NCI-H1092 treated with DMSO at 0.1 percent for 48 hours (cell line): Measurements from ENCODE around the gene ITIH4.
A peak's percentile ranks its signal among the peaks of the same experiment; 100 is the strongest.

Source experiments
- DNase-seq: peaks from one replicate; lab custom pipeline; 2025; lab: John Stamatoyannopoulos, UW

ITIH4 gene

DNA sequence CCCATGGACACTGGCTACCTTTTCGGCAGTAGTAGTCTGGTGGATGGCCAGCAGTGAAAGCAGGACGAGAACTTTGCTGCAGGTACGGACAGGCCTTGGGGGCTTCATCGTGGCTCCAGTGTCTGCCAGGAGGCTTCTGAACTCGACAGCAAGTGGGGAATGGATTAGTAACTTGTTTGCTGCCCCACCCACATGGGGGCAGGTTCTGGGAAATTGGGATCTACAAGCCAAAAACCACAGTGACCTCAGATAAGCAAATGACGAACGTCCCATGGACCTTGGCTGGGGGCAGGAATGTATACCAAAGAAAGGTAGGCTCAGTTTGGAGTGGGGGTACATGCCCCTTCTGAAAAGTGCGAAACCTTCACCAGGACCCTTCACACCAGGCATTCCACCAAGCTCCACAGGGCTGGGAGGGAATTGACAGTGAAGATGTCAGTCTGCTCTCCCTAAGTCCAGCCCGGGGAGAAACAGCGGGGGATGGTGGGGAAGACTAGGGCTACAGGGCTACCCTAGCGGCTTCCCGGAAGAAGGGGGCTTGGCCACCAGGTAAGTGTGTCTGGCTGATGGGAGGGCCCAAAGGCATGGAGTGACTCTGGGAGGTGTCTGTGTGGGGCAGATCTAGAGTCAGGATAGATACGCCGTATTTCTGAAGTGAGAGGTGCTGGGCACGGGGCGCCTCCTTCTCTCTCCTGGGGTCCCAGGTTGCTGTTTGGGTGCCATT is at the start of gene ITIH4:
TSS of gene ITIH4 (minus strand) at position 138 of the 724 bp plus-strand sequence. CDS start at position 108, 30 bp downstream.
- DNase-seq = no peak

DNA sequence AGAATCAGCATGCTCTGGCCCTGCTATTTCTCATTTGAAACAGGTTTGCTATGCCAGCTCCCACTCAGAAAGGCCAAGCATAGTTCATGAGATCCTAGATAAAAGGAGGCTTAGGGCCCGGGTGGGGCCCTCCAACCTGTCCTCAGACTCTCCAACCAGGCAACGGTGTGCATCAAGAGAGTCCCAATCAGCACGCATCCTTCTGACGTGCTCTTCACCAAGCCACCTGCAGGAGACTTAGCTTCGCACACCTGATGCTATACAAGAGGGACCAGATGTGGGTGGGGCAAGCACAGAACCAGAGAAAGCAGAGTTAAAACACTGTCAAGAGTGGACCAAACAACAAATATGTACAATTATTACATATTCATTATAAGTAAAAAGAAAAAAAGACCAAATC is 49.6 kb upstream of the ITIH4 start:
- DNase-seq = no peak

DNA sequence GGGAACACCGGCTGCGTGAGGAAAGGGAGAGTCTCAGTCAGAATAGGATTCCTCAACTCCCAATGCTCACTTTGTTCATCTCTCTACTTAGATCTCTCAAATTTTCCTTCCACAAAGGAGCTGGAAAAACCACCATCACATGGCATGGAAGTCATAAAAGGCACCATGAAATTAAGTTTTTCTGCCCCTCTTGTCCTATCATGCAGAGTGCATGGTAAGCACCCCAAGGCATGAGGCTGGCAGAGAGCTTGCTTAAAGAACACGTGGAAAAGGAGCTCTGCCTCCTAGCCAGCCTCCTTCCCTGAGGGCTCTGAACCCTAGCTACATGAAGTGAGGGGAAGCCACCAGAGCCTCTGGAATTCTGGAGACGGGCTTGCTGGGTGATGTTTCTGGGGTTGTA is 49.1 kb upstream of the ITIH4 start:
- DNase-seq = no peak

DNA sequence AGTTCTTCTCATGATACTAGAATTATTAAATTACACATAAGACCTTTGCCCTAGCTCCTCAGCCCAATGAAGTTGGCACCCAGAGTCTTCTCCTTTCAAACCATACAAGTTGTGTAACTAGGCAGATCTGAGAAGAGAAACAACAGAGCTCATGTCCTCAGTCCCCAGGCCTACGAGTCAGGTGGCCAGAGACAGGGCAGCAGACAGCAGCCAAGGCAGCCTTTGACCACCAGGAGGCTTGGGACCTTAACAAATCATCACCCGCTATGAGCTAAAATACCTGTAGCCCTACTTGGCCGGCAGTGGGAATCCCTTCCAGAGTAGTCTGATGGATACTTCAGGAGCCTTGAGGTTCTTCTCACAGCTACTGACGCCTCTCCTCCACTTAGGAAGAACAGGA is 48.6 kb upstream of the ITIH4 start:
- DNase-seq = no peak

DNA sequence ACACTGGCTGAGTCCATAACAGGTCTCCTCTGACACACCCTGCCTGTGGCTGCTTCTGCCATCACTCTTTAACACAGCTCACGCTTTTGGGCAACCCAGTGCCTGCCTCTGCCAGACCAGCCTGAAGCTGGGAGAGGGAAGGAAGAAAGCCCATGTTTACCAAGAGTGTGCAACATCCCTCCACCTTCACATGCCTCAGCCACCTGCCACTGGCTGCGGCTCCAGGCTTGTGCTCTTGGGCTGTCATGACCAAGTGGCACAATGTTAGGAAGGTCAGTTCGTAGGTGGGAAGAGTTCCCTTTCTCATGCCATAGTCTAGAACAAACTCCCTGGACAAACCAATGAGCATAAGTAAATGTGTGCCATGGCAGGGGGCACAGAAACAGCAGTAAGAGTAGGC is 46.6 kb upstream of the ITIH4 start:
- DNase-seq = no peak

DNA sequence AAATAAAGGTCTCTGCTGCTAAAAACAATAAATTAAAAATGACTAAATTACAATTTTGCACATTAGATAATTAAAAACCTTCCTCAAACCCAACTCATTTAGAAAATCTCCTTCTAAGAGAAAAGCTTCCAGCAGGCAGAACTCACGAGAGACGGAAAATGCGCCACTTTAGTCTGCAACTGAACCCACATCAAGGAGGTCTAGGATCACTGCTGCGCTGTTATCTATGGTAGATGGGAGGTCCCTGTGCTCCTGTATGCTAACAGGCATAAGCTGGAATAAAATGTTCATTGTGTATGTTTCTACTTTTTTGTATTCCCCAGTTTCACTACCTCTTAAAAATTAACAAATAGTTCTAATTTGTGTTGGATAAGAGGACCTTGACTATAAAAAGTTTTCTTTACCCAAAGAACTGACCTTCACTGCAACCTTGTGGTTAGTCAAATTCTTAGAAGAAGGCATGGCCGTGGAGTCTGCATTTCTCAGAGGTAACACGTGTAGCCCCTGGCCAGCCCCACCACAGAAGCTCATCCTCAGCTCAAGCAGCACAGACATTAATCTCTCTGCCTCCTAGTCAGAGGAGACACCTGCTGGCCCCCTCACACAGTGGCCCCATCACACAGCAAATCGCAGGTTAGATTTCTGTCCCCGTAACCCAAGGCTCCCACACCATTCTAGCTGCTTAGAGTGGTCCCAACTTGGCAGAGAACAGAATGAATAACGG is 44.6 kb upstream of the ITIH4 start:
- DNase-seq = no peak

DNA sequence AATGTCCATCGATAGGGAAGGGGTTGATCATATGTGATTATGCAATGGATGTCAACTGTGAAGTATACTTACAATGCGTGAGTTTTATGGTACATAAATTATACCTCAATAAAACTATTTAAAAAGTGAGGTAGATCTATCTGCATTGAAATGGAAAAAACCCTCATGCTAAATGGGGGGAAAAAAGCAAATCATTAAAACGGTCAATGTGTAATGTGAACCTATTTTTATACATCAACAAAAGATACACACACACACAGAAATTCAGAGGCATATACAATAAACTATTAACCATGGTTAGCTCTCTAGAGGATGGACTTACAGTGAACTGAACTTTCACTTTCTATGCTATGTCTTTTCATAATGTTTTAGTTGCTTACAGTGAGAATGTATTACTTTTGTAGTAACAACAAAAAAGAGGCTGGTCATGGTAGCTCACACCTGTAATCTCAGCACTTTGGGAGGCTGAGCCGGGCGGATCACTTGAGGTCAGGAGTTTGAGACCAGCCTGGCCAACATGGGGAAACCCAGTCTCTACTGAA is 43.8 kb upstream of the ITIH4 start:
- DNase-seq = no peak

DNA sequence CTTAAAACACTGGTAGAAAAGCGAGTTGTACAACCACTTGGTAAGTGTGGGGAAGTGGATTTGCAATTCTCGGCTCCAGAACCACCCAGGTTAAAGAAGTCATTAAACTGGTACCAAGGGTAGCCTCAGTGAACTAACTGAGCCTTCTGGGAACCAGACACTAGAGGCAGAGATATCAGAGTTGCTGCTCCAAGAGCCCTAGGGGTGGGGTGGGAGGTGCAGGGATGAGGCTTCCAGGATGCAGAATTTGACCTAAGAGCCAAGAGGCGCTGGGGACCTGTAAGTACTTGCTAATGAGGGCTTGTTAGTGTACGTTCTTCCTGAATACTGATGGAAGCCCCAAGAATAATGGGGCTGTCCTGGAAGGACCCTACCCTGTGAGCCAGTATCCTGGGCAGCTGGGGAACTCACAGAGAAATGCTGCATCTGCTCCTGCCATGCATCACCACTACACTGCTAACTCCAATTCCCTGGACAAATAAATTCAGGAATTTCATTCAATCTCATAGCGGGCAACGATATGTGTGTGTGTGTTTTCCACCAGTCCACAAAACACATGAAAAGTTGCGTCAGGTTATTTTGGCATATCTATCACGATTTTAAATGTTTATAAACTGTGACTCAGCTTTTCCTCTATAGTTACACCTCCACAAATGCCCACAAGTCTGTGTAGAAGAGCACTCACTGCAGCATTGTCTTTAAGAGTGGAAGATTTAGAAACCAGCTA is 43.1 kb upstream of the ITIH4 start:
- DNase-seq = no peak

DNA sequence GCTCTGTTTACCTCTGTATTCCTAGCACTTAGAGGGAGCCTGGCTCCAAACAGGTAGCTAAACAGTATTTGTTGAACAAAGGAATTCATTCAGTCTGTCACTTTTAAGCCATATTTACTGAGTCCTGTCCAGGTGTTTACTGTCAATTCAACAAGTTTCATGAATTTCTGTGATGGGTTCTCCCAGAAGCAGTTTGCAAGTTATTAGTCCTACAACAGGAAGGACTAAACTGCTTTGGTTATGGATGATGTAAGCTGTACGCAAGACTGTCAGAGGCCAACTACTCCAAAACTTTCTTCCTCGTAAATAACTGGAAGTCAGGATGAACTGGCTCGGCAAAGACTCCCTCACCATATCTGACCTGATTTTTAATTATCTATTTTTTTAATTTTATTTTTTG is 41.8 kb upstream of the ITIH4 start:
- DNase-seq = no peak

DNA sequence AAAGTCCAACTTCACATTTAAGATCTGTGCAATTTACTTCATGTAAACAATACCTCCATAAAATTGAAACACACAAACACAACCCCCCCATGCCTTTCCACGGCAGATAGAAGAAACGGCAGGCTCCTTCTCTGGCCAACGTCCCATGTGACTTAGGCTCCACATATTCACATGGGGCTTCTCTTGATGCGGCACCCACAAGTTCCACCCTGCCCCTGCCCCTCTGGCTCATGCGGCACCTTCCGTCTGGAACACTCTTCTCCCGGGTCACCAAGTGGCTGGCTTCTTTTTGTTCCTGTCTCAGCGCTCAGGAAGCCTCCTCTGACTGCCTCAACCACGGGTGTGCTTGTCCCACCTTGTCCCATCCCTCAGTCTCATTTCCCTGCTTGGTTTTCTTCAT is 41.3 kb upstream of the ITIH4 start:
- DNase-seq = no peak

DNA sequence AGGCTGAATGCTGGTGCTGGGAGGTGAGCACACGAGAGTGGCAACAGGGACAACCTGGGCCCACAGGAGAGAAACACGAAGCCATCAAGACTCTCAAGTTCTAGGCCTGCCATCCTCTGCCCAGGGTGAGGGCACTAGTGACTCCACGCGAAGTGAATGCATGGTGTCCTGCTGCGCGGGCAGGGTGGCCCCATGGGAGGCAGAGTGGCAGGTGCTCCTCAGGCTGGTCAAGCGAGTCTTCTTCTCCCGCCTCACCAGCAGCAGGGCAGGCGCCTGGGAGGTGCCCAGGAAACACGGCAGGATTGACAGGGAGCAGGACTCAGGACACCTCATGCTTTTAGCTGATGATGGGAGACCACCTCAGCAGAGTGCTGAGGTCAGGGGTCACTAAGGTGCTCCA is 40.0 kb upstream of the ITIH4 start:
- no peak for DNase-seq

DNA sequence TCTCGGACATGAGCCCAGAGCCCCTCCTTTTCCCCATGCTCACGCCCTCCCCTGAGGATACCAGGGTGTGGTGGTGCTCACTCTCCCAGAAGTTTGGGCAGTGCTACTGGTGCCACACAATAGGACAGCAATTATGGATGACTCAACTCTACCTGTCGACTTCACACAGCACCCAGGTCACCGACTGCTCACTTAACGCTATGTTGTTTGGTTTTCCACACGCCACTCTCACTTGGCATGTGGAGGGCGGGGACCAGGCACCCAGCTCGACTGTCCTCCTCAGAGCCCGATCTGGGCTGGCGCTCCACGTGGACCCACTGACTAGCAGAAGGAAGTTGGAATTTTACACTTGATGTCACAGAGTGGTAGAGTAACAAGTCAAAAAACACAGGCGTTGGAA is 36.0 kb upstream of the ITIH4 start:
- DNase-seq = peak; percentile 6

DNA sequence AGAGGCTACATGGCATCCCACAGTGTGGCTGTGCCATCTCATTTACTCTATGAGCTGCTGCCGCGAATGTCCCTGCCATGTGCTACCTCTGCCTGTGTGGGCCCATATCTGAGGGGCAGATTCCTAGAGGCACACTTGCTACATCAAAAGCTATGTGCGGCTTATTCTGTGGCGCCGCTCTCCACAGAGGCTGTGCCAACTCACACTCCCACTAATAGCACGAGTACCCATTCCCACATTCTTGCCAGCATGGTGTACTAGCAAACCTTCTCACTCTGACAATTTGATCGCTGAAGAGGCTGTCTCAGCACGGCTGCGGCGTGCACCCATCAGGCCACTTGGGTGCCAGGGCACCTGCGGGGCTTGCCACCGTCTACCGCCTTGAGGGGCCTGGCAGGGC is 35.5 kb upstream of the ITIH4 start:
- no peak for DNase-seq

DNA sequence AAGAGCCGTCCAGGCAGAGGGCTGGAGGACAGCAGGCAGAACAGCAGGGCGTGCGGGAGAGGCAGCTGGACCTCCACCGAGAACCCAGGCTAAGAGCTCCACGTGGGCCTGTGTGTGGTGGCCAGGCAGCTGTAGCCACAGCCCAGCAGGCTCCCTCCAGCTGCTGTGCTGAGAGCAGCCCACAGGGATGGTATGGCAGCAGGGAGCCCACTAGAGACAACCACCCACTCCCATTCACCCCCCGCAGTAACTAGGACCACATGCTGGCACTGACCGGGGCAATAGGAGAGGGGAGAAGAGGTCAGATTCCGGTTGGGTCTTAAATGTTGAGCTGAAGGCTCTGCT is 29.9 kb upstream of the ITIH4 start:
- peak; percentile 76 for DNase-seq

DNA sequence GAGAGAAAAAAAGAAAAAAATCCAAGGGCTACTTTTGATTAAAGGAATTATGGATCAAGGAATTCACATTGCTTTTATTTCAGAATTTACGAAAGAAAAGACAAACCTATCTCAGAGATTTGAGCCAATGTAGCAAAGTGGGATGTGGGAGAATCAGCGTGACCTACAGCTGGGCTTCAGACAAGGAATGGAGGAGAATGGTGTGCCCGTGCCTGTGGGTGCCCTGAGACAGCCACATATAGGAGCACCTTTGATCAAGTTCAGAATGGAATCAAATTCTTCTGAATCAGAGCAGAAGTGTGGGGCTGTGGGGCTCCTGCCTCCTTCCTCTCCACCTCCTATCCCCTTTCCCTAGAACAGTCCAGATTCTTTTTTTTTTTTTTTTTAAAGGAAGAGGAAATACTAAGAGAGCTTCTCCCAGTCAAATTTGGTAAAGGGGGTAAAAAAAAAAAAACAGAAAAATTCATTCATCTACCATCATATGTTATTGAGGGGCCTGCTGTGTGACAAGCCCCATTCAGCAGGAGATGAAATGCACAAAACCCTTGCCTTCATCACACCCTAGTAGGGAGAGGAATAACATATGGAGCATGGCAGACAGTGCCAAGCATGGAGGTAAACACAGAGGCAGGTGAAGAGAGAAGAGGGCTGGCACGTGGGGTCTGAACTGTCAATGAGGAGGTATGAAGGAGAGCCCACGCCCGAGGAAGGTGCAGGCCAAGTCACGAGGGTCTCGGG is 29.4 kb upstream of the ITIH4 start:
- peak; percentile 76 for DNase-seq

DNA sequence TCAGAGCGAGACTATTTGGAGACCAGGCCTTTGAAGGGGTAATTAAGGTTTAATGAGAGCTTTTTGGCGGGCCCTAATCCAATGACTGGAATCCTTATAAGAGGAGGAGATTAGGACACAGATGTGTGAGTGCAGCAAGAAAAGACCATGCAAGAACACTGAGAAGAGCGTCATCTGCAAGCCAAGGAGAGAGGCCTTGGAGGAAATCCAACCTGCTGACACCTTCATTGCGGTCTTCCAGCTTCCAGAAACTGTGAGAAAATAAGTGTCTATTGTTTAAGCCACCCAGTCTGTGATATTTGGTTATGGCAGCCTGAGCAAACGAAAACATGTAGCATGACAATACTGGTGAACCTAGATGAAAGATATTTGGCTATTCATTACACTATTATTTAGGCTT is 27.4 kb upstream of the ITIH4 start:
- no peak for DNase-seq

DNA sequence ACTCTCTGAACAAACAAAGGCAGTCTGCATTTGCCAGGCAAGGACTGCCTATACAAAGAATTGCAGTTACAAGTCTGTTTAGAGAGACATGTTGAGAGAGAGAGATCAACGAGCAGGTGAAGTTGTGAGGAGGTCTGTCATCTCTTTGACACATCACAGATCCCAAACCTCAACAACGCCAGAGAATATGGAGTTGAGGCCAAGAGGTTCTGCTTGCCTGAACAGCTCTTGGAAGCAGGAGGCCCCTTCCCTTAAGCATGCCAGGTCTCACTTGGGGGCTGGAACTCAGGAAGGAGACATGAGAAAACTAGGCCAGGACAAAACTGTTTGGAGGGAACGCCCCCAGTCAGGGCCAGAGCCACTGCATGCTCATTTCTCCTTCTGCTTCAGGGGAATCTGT is 26.7 kb upstream of the ITIH4 start:
- no peak for DNase-seq

DNA sequence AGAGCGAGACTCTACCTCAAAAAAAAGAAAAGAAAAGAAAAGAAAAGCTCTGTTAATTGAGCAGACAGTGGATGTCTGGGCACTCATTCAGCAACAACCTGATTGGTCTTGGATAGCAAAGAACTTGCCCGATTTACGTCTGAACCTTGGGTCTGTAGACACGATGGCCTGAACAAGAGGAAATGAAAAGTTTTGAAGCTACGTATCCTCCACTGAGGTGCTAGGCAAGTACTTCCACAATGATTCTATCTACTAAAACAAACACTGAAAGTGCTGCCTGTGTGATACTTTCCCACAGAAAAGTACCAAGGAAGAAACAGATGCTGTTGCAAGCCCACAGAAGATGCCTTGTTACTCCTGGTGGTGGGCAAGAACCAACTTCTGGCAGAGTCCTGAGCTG is 26.2 kb upstream of the ITIH4 start:
- no peak for DNase-seq

DNA sequence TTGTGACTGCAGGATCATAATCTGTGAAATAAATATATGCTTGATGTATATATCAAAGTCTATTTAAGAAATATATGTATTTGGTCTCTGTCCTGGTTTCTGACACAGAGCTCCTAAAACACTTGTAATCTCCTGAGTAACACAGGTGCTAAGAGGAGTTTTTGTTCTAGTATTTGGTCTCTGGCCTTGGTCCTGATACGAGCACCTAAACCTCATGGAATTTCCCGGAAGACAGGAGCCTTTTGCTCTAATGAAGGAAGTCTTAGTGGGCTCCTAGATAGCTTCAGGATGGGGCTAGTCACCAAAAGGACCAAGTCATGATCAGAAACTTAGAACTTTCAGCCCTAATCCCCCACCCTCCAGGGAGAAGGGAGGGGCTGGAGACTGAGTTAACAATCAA is 23.5 kb upstream of the ITIH4 start:
- DNase-seq = no peak

DNA sequence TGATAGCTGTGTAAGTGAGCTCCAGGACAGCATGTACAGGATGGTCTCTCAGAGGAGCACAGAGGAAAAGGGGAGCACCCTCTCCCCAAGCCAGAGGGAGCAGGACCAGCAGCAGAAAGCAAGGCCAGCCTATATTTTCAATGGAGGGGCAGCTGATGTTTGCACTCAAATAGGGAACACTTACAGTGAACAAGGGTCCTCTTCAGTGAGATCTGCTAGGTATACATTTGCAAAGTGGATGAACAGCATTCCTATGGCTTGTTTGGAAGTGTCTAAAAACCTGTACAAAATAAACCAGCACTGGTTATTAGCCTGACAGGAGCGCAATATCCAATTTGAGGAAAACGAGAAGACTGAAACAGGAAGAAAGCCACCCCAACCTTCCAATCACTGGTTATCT is 21.9 kb upstream of the ITIH4 start:
- no peak for DNase-seq

DNA sequence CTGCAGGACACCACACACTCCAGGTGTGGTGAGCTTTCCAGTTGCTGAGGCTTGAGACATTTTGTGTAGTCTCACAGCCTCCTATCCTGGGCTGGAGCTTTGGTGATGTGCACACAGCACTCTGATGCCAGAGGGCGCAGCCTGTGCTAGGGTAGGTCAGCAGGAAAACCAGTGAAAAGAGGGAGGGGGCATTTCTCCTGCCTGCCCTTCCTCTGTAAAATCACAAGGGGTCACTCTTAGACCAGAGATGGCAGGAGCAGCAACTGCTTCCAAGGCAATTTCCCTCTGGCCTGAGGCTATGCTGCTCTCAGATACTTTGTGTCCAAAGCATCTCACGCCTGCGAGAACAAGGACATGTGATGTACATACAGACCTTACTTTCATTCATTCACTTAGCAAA is 20.9 kb upstream of the ITIH4 start:
- peak; percentile 20 for DNase-seq

DNA sequence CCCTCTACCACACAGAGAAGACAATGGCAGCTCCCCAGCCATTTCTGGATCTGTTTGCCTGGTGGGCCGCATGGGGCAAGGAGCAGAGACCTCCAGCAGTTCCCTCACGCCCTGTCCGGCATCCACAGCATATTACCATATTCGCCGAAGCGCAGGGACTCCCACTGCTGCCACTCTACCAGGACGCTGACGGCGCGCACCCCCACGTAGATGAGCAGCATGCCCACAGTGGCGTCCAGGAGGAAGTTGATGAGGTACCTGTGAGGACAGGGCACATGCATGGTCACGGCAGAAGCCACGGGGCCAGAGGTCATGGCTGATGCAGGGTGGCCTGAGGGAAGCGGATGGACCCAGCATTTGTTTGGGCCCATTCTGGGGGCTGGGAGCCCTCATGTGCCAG is 19.2 kb upstream of the ITIH4 start:
- DNase-seq = no peak
